B cell (primary cell): ENCODE data around the gene WNK4. TPM values are rescaled to one million over a fixed set of nuclear protein-coding genes. Genes with fewer than 3 reads are reported as not detected.
A peak's percentile ranks its signal among the peaks of the same experiment; 100 is the strongest.

Experiments
- ATAC-seq: fragments of 200-7000 bp; cut with Tn5 transposase; one replicate; pipeline ENCODE4 v1.10.0; 2021; ENCODE audit warnings: low read depth, mild to moderate bottlenecking, moderate number of reproducible peaks, moderate library complexity
- CTCF ChIA-PET: fragments of 350-600 bp; sonication (Branson Sonifier 250); formaldehyde crosslinking; loops from one replicate; lab custom pipeline; 2021; ENCODE audit warnings: antibody characterized with exemption, inconsistent platforms; lab: Charles Lee
- POLR2A ChIA-PET: fragments of 350-600 bp; sonication (Branson Sonifier 250); formaldehyde crosslinking; loops from one replicate; lab custom pipeline; 2021; ENCODE audit warnings: antibody characterized with exemption; lab: Charles Lee
- DNase-seq: peaks from one replicate; pipeline ENCODE4 v3.0.0; 2013
- H2AFZ ChIP-seq: 2 replicates; pipeline ENCODE4 v1.6.1; 2012; ENCODE audit warnings: mild to moderate bottlenecking, low read depth, low read length; ENCODE audit not compliant: insufficient read depth, poor library complexity, severe bottlenecking
- H3K27ac ChIP-seq, 2 donors: 1 replicate in 1 of 2; 2 replicates in 1 of 2; pipeline ENCODE4 v1.5.1; 2012 to 2013; ENCODE audit warnings: low read length in 2 of 2, mild to moderate bottlenecking in 2 of 2, moderate library complexity in 1 of 2
- H3K27me3 ChIP-seq, 4 experiments: fragments of 200-600 bp in 1 of 4; sonication (generic) in 1 of 4; replicated peaks in 1 of 4; 1 replicate in 2 of 4; 2 replicates in 2 of 4; pipeline versions ENCODE4 v1.6.1 to v1.7.0; 2013 to 2016; ENCODE audit warnings: low read length in 3 of 4, mild to moderate bottlenecking in 2 of 4, mixed read lengths in 1 of 4, moderate library complexity in 1 of 4; ENCODE audit not compliant: insufficient read depth in 4 of 4, control insufficient read depth in 3 of 4; ENCODE audit errors: control extremely low read depth in 1 of 4
- H3K36me3 ChIP-seq, 2 experiments: replicated peaks in 1 of 2; 1 replicate in 1 of 2; 2 replicates in 1 of 2; pipeline versions ENCODE4 v1.6.1 to v1.7.1; 2013; ENCODE audit warnings: low read length in 1 of 2; ENCODE audit not compliant: insufficient read depth in 2 of 2, control insufficient read depth in 1 of 2; ENCODE audit errors: control extremely low read depth in 1 of 2, extremely low read depth in 1 of 2
- H3K4me1 ChIP-seq, 2 donors: fragments of 200-600 bp in 1 of 2; sonication (generic) in 1 of 2; 1 replicate in 1 of 2; 2 replicates in 1 of 2; pipeline versions ENCODE4 v1.5.1 to v1.6.1; 2013 to 2017; ENCODE audit warnings: low read length in 2 of 2; ENCODE audit not compliant: control insufficient read depth in 2 of 2, insufficient read depth in 2 of 2
- H3K4me2 ChIP-seq: replicated peaks from 2 replicates; pipeline ENCODE3; 2012; ENCODE audit warnings: mild to moderate bottlenecking, low read depth, low read length; ENCODE audit not compliant: poor library complexity, severe bottlenecking
- H3K4me3 ChIP-seq, 5 experiments: fragments of 200-600 bp in 1 of 5; sonication (generic) in 1 of 5; 1 replicate in 3 of 5; 2 replicates in 2 of 5; pipeline versions ENCODE4 v1.5.1 to v1.7.0; 2011 to 2016; ENCODE audit warnings: low read length in 4 of 5, mild to moderate bottlenecking in 4 of 5, low read depth in 2 of 5, control low read depth in 1 of 5, moderate library complexity in 1 of 5; ENCODE audit not compliant: insufficient read depth in 1 of 5; ENCODE audit errors: control extremely low read depth in 1 of 5, extremely low read depth in 1 of 5
- H3K79me2 ChIP-seq: fragments of 200-600 bp; sonication (generic); one replicate; pipeline ENCODE4 v1.6.0; 2016; ENCODE audit warnings: low read length; ENCODE audit not compliant: control insufficient read depth, insufficient read depth
- H3K9ac ChIP-seq: fragments of 200-600 bp; sonication (generic); 2 replicates; pipeline ENCODE4 v1.6.1; 2017; ENCODE audit warnings: mild to moderate bottlenecking, low read length, moderate library complexity
- H3K9me3 ChIP-seq, 3 donors: one replicate each; pipeline versions ENCODE4 v1.6.1 to v1.7.1; 2013; ENCODE audit warnings: low read length in 2 of 3; ENCODE audit not compliant: control insufficient read depth in 2 of 3, insufficient read depth in 1 of 3; ENCODE audit errors: control extremely low read depth in 1 of 3
- H4K20me1 ChIP-seq: 2 replicates; pipeline ENCODE4 v1.6.0; 2012; ENCODE audit warnings: mild to moderate bottlenecking, low read length; ENCODE audit not compliant: insufficient read depth, control insufficient read depth, poor library complexity, severe bottlenecking
- H3K27ac Mint-ChIP-seq: one replicate; pipeline ENCODE4 v1.8.0; 2021; ENCODE audit warnings: mixed read lengths
- H3K27me3 Mint-ChIP-seq: one replicate; pipeline ENCODE4 v1.8.0; 2021; ENCODE audit warnings: mixed read lengths
- H3K4me1 Mint-ChIP-seq: one replicate; pipeline ENCODE4 v1.8.0; 2021; ENCODE audit warnings: mixed read lengths
- H3K4me3 Mint-ChIP-seq: one replicate; pipeline ENCODE4 v1.8.0; 2021; ENCODE audit warnings: mixed read lengths
- H3K9me3 Mint-ChIP-seq: one replicate; pipeline ENCODE4 v1.8.0; 2022; ENCODE audit warnings: mixed read lengths; ENCODE audit not compliant: insufficient read depth
- CTCF ChIP-seq: fragments of 200-600 bp; IDR thresholded peaks from one replicate; pipeline ENCODE4 v1.8.0; 2022; ENCODE audit warnings: antibody characterized with exemption, mild to moderate bottlenecking
- EZH2 ChIP-seq: IDR thresholded peaks from 2 replicates; pipeline ENCODE4 v1.6.1; 2012; ENCODE audit warnings: borderline replicate concordance, low read depth, mild to moderate bottlenecking, moderate library complexity, low read length; ENCODE audit not compliant: insufficient read depth, poor library complexity, severe bottlenecking
- WGBS: methylation state at CpG from one replicate; pipeline ENCODE4 v1.1.5; 2013; ENCODE audit warnings: missing lambda C conversion rate; ENCODE audit not compliant: insufficient coverage; 5-methylcytosine and 5-hydroxymethylcytosine counted together
- intact Hi-C: fragments of 100-400 bp; cut with micrococcal nuclease; formaldehyde crosslinking; loops from one replicate; pipeline ENCODE4 v1.10.0; 2022
- polyA plus RNA-seq: library from polyadenylated mRNA; depleted of rRNA; stranded (reverse); fragments of >200 nt; gene quantifications from 2 replicates; pipeline ENCODE4 v1.2.3, GENCODE V29; 2012
- total RNA-seq, 2 donors: library from RNA; stranded (reverse); fragments of 120-200 nt in 1 of 2; gene quantifications; 1 replicate in 1 of 2; 2 replicates in 1 of 2; pipeline versions ENCODE4 v1.2.3 to v1.2.4, GENCODE V29; 2013 to 2022

Gene WNK4
- total and polyA plus RNA-seq, 2 donors (not counting 1 experiment from before 2014, with no cell fraction given) = 0.03 to 0.44 TPM

GRCh38 chr17:42830971-42831370 is 50.6 kb downstream of the WNK4 start:
- intact Hi-C loops = no loop called here
- no peak overlapping the region for H2AFZ ChIP-seq
- ChIA-PET POLR2A (interaction anchor here (0.6 kb wide), 1 partner anchor 85 kb away, joined by 3 read pairs; no protein-coding TSS in a partner anchor), CTCF (interaction anchor here (1.8 kb wide), 1 partner anchor 167 kb away, joined by 4 read pairs; the partner anchor contains the start of gene RPL27)
- H3K9me3 Mint-ChIP-seq = no peaks in the 10 kb centered on the region
- H3K27ac Mint-ChIP-seq = no peak overlapping the region
- ATAC-seq = no peak
- no peak overlapping the region for H3K27ac ChIP-seq
- peaks cover 12 to 20% of the 10 kb centered on the region in 2 donors for H3K4me1 ChIP-seq
- peaks cover 24% of the 10 kb centered on the region for H3K4me1 Mint-ChIP-seq
- no peak for DNase-seq
- TF ChIP-seq EZH2 = no peak
- TF ChIP-seq CTCF = no peak
- no peaks in the 10 kb centered on the region for H3K27me3 ChIP-seq
- H3K9ac ChIP-seq = no peak overlapping the region
- no peaks in the 10 kb centered on the region for H3K27me3 Mint-ChIP-seq
- H3K79me2 ChIP-seq = peaks cover 39% of the 10 kb centered on the region
- no peak overlapping the region for H3K4me2 ChIP-seq
- peaks cover 2 to 9% of the 10 kb centered on the region in 2 experiments for H3K36me3 ChIP-seq
- no peaks in the 10 kb centered on the region for H3K9me3 ChIP-seq
- H4K20me1 ChIP-seq = no peaks in the 10 kb centered on the region
- H3K4me3 ChIP-seq = no peak overlapping the region
- peak overlapping the region; percentile 32 for H3K4me3 Mint-ChIP-seq

GRCh38 chr17:42832213-42832933 is 52.0 kb downstream of the WNK4 start:
- intact Hi-C loops = no loop called here
- DNase-seq = no peak

More at GRCh38 chr17:42832213-42832933, 52.0 kb downstream of the WNK4 start:
- TF ChIP-seq CTCF = no peak
- TF ChIP-seq EZH2 = no peak
- Mint-ChIP-seq H3K27ac (peak overlapping the region; percentile 98), H3K27me3 (no peaks in the 10 kb centered on the region), H3K9me3 (no peaks in the 10 kb centered on the region), H3K4me1 (peaks cover 24% of the 10 kb centered on the region), H3K4me3 (peak overlapping the region; percentile 98)
- 61% methylated on average over 6 of the region's 9 CpGs for WGBS
- Histone ChIP-seq H3K36me3 (peaks cover 3 to 21% of the 10 kb centered on the region in 2 experiments), H3K4me1 (peaks cover 12 to 20% of the 10 kb centered on the region in 2 donors), H3K9ac (peak overlapping the region; percentile 93), H2AFZ (peak overlapping the region; percentile 98), H3K4me3 (peak overlapping the region; percentile 88 to 99 (median 92)), H4K20me1 (no peaks in the 10 kb centered on the region), H3K27me3 (no peaks in the 10 kb centered on the region), H3K4me2 (peak overlapping the region; percentile 91), H3K79me2 (peaks cover 46% of the 10 kb centered on the region), H3K27ac (peak overlapping the region; percentile 84 to 94), H3K9me3 (no peaks in the 10 kb centered on the region)
- POLR2A ChIA-PET = interaction anchor here (0.6 to 1.8 kb wide), 4 partner anchors 8 to 255 kb away, joined by 3 to 16 read pairs (median 5); partner anchors contain the start of genes BECN1, PSMC3IP and RPL27
- peak; percentile 8 for ATAC-seq
- CTCF ChIA-PET = interaction anchor here (0.9 to 2.4 kb wide), 5 partner anchors 8 to 166 kb away, joined by 3 to 28 read pairs (median 4); partner anchors contain the start of genes BECN1 and RPL27
